ENCODE data around the gene AGPAT4.

AGPAT4 gene

GRCh38 chr6:161279677-161280415 lies 6.0 kb upstream of the AGPAT4 start:
- DNase-seq (ENCODE audit: low read depth in 2 of 2) = peak in 1 of 2 donors; percentile 26
- TF ChIP-seq CTCF (IDR thresholded peaks at IDR 0.05; ENCODE audit: low read depth, low read length) = no peak
- no peak overlapping the region for H3K4me3 ChIP-seq (replicated peaks in 1 of 2; ENCODE audit: low read depth in 2 of 2, low read length in 2 of 2)

GRCh38 chr6:161276605-161277155 lies 2.8 kb upstream of the AGPAT4 start:
- no peak for DNase-seq (ENCODE audit: low read depth in 2 of 2)
- H3K4me3 ChIP-seq (replicated peaks in 1 of 2; ENCODE audit: low read depth in 2 of 2, low read length in 2 of 2) = no peak overlapping the region
- no peak for TF ChIP-seq CTCF (IDR thresholded peaks at IDR 0.05; ENCODE audit: low read depth, low read length)

GRCh38 chr6:161274898-161275297 lies 1.0 kb upstream of the AGPAT4 start:
- no peak for DNase-seq (ENCODE audit: low read depth in 2 of 2)
- no peak for TF ChIP-seq CTCF (IDR thresholded peaks at IDR 0.05; ENCODE audit: low read depth, low read length)
- H3K4me3 ChIP-seq (replicated peaks in 1 of 2; ENCODE audit: low read depth in 2 of 2, low read length in 2 of 2) = no peak overlapping the region

- peak overlapping the region; percentile 70 to 79 for H3K4me3 ChIP-seq (replicated peaks in 1 of 2; ENCODE audit: low read depth in 2 of 2, low read length in 2 of 2)
- peak in 1 of 2 donors; percentile 8 for DNase-seq (ENCODE audit: low read depth in 2 of 2)
- no peak for TF ChIP-seq CTCF (IDR thresholded peaks at IDR 0.05; ENCODE audit: low read depth, low read length)
Measured at GRCh38 chr6:161274488-161274858, 612 bp upstream of the AGPAT4 start.

GRCh38 chr6:161273274-161273751 lies 548 bp downstream of the AGPAT4 start:
- no peak for TF ChIP-seq CTCF (IDR thresholded peaks at IDR 0.05; ENCODE audit: low read depth, low read length)
- H3K4me3 ChIP-seq (replicated peaks in 1 of 2; ENCODE audit: low read depth in 2 of 2, low read length in 2 of 2) = peak overlapping the region; percentile 70 to 79
- DNase-seq (ENCODE audit: low read depth in 2 of 2) = peak; percentile 62 to 75

GRCh38 chr6:161272635-161273273 lies 1.1 kb downstream of the AGPAT4 start:
- peak overlapping the region; percentile 70 to 79 for H3K4me3 ChIP-seq (replicated peaks in 1 of 2; ENCODE audit: low read depth in 2 of 2, low read length in 2 of 2)
- peak; percentile 59 for DNase-seq (ENCODE audit: low read depth in 2 of 2)
- TF ChIP-seq CTCF (IDR thresholded peaks at IDR 0.05; ENCODE audit: low read depth, low read length) = no peak
